ENCODE results near the gene TYRP1.

The TYRP1 gene

DNA sequence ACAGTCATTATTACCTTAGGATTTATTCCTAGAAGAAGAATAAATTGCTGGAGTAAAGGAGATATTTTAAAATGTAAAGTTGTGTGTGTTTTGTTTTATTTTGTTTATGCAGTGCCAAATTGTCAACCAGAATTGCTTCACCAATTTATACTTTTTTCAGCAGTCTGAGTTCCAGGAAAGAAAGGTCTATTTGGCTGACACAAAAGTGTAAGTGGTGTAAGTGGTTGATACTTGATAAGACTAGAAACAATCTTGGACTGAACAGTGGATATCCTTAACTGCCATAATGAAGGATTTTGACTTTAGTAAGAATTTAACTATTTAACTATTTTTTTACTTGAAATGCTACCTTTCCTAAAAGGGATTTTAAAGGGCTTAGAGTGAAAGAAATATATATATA lies 37.7 kb downstream of the TYRP1 start:
- DNase-seq (ENCODE audit: low read depth in 2 of 2), result no peak

DNA sequence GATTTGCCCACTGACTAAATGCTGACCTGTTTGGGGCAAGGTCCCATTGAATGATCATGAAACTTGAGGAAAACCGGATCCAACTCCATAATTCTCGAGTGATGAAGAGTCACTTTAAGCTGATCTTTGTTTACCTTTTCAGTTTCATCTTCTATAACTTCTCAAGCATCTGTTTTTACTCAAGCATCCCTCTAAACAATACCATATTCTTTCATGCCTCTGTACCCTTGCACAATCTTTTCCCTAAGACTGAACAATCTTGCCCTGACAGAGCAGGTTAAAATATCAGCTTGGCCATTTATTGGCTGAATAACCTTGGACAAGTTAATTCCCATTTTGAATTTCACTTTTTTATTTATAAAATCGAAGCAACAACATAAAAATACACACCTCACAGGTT lies 39.8 kb downstream of the TYRP1 start:
- DNase-seq (ENCODE audit: low read depth in 2 of 2), result no peak

GRCh38 chr9:12735665-12736064 lies 42.5 kb downstream of the TYRP1 start:
- DNase-seq (ENCODE audit: low read depth in 2 of 2), result no peak

DNA sequence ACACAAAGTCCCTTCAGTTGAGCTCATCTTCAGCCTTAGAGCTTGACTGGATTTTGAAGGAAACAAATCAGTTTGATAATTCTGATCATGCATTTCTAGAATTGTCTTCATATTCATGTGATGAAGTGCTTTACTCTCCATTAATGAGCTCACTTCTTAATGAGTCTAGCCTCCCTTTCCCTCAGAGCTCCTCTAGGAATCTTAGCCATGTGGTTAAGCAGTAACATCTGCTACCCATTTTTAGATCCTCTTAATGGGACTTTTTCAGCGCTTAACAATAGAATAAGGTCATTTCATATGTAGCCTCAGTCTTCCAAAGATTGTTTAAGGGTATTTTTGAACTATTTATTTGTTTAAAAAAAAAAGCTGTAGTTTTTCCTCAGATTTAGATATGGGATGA lies 44.7 kb downstream of the TYRP1 start:
- no peak for DNase-seq (ENCODE audit: low read depth in 2 of 2)

GRCh38 chr9:12739014-12739652 lies 45.9 kb downstream of the TYRP1 start:
- DNase-seq (ENCODE audit: low read depth in 2 of 2), result no peak

- DNase-seq (ENCODE audit: low read depth in 2 of 2), result no peak
Observed at GRCh38 chr9:12740845-12741244, 47.7 kb downstream of the TYRP1 start.

DNA sequence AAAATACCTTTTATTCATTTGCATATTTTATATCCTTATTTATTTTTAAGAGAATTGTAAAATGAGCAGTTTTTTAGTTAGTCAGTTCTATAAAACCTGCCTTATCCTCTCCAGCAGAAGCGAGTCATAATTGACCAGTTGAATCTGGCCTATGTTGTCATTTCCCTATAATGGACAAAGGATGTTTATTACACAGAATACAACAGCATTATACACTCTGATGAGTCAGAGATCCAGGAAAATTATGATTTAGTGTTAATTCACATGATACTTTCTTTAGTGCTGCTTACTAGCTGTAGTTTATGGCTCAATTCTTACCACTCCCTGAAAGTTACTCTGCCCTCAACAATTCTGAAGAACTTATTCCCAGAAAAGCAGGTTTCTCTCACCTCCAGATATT lies 54.8 kb downstream of the TYRP1 start:
- no peak for DNase-seq (ENCODE audit: low read depth in 2 of 2)

- DNase-seq (ENCODE audit: low read depth in 2 of 2), result no peak
Observed at GRCh38 chr9:12748954-12749353, 55.8 kb downstream of the TYRP1 start.

- DNase-seq (ENCODE audit: low read depth in 2 of 2), result no peak
Observed at GRCh38 chr9:12753931-12754330, 60.7 kb downstream of the TYRP1 start.

DNA sequence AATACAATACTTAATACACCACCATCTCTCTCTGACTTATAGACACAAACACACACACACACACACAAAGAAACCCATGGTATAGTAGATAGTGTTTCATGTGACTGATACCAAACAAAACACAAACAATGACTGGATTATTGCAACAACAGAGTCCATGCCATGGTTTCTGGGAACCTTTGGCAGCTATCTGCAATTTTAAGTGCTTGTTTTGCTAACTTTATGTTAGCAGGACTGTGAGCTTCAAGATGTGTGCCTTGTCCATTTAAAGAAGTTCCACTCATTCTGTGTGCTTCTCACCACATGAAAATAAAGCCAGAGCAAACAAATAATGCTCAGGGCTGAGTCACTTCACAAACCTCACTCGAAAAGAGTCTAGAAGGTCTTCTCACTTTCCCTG lies 66.6 kb downstream of the TYRP1 start:
- DNase-seq (ENCODE audit: low read depth in 2 of 2), result no peak
